NCI-H146 (cell line): Measurements from ENCODE around the gene TUT4.

Source experiments
- DNase-seq: peaks from one replicate; lab custom pipeline; 2025; lab: John Stamatoyannopoulos, UW

Gene TUT4

GRCh38 chr1:52574594-52574993, 21.7 kb upstream of the TUT4 start:
- no peak for DNase-seq

GRCh38 chr1:52572387-52572786, 19.5 kb upstream of the TUT4 start:
- no peak for DNase-seq

GRCh38 chr1:52571783-52572182, 18.9 kb upstream of the TUT4 start:
- DNase-seq: no peak

GRCh38 chr1:52569449-52570210, 16.7 kb upstream of the TUT4 start:
- no peak for DNase-seq

- no peak for DNase-seq
Observed at GRCh38 chr1:52567943-52568342, 15.1 kb upstream of the TUT4 start.

GRCh38 chr1:52562766-52563165, 9.9 kb upstream of the TUT4 start:
- no peak for DNase-seq

GRCh38 chr1:52559875-52560274, 7.0 kb upstream of the TUT4 start:
- no peak for DNase-seq

- DNase-seq: no peak
Observed at GRCh38 chr1:52558941-52559340, 6.0 kb upstream of the TUT4 start.

GRCh38 chr1:52556641-52557360, 3.9 kb upstream of the TUT4 start:
- DNase-seq: peak; percentile 18

- DNase-seq: peak; percentile 79
Observed at GRCh38 chr1:52554756-52555155, 1.9 kb upstream of the TUT4 start.

GRCh38 chr1:52554267-52554640, 1.4 kb upstream of the TUT4 start:
- DNase-seq: no peak

- peak; percentile 91 for DNase-seq
Observed at GRCh38 chr1:52553362-52554266, 722 bp upstream of the TUT4 start.

GRCh38 chr1:52552236-52552504, 722 bp downstream of the TUT4 start:
- DNase-seq: peak; percentile 51

- DNase-seq: peak; percentile 33
Observed at GRCh38 chr1:52551507-52552235, 1.2 kb downstream of the TUT4 start.

GRCh38 chr1:52550447-52550846, 2.4 kb downstream of the TUT4 start:
- DNase-seq: no peak

GRCh38 chr1:52549267-52549666, 3.6 kb downstream of the TUT4 start:
- DNase-seq: no peak

- no peak for DNase-seq
Observed at GRCh38 chr1:52546852-52547251, 6.0 kb downstream of the TUT4 start.

- no peak for DNase-seq
Observed at GRCh38 chr1:52544665-52545525, 8.0 kb downstream of the TUT4 start.

GRCh38 chr1:52542085-52542688, 10.7 kb downstream of the TUT4 start:
- no peak for DNase-seq

GRCh38 chr1:52534928-52535764, 17.7 kb downstream of the TUT4 start:
- no peak for DNase-seq
